HCT116 (cell line): ENCODE results near the gene WNK4. TPM values are rescaled to one million over a fixed set of nuclear protein-coding genes. Genes with fewer than 3 reads are reported as not detected.

Experiments
- ATAC-seq: fragments of 200-7000 bp; cut with Tn5 transposase; 2 replicates; pipeline ENCODE4 v1.9.1; 2020; ENCODE audit warnings: mild to moderate bottlenecking, moderate library complexity
- BruUV-seq: library from RNA; stranded (reverse); fragments of 400-500 nt; replicated peaks from 2 replicates; lab custom pipeline; 2021; lab: Mats Ljungman, UMichigan
- CTCF ChIA-PET: fragments of 300-600 bp; sonication (Branson Sonifier 250); formaldehyde crosslinking; loops from one replicate; lab custom pipeline; 2021; ENCODE audit warnings: antibody characterized with exemption; lab: Charles Lee
- POLR2A ChIA-PET: fragments of 300-600, 350-600 bp; sonication (Branson Sonifier 250); formaldehyde crosslinking; loops from one replicate; lab custom pipeline; 2021; ENCODE audit warnings: antibody characterized with exemption; lab: Charles Lee
- RAD21 ChIA-PET, 2 experiments: fragments of 300-600 bp; sonication (Branson Sonifier 250); formaldehyde crosslinking; loops; one replicate each; lab custom pipeline; 2023; ENCODE audit warnings: low total read pairs in 2 of 2; ENCODE audit not compliant: uncharacterized antibody in 2 of 2, unreplicated experiment in 2 of 2, low non-redundant PET in 1 of 2; lab: Charles Lee
- DNase-seq: peaks from one replicate; pipeline ENCODE4 v3.0.0-alpha.2; 2010; ENCODE audit warnings: low read depth, low spot score
- H2AFZ ChIP-seq: fragments of 200-600 bp; shearing (Covaris generic), sonication (generic); 2 replicates; pipeline ENCODE4 v1.6.1; 2017; ENCODE audit warnings: low read depth, mixed run types, mixed read lengths, antibody characterized with exemption, low read length; ENCODE audit not compliant: poor library complexity, severe bottlenecking
- H3K27ac ChIP-seq: 2 replicates; pipeline ENCODE4 v1.5.1; 2012; ENCODE audit warnings: low read depth, low read length
- H3K27me3 ChIP-seq: fragments of 200-600 bp; sonication (generic); 2 replicates; pipeline ENCODE4 v1.6.1; 2016; ENCODE audit warnings: mixed run types, low read length, mixed read lengths; ENCODE audit not compliant: insufficient read depth
- H3K36me3 ChIP-seq, 2 experiments: fragments of 200-500 bp in 1 of 2; fragments of 200-600 bp in 1 of 2; sonication (Bioruptor generic) in 1 of 2; sonication (generic) in 1 of 2; 2 replicates each; pipeline versions ENCODE4 v1.5.1 to v1.6.1; 2014 to 2016; ENCODE audit warnings: low read length in 2 of 2, inconsistent platforms in 1 of 2, mixed read lengths in 1 of 2, mixed run types in 1 of 2; ENCODE audit not compliant: insufficient read depth in 2 of 2, control insufficient read depth in 1 of 2
- H3K4me1 ChIP-seq, 2 experiments: fragments of 200-600 bp in 1 of 2; sonication (generic) in 1 of 2; 2 replicates each; pipeline versions ENCODE4 v1.5.1 to v1.6.1; 2012 to 2017; ENCODE audit warnings: low read length in 2 of 2, inconsistent platforms in 1 of 2, mild to moderate bottlenecking in 1 of 2, mixed read lengths in 1 of 2, mixed run types in 1 of 2, moderate library complexity in 1 of 2; ENCODE audit not compliant: insufficient read depth in 2 of 2, control insufficient read depth in 1 of 2
- H3K4me2 ChIP-seq: fragments of 200-600 bp; sonication (generic); 2 replicates; pipeline ENCODE4 v1.6.1; 2017; ENCODE audit warnings: mixed run types, low read length, mixed read lengths
- H3K4me3 ChIP-seq, 2 experiments: fragments of 200-600 bp in 1 of 2; sonication (generic) in 1 of 2; replicated peaks in 1 of 2; 2 replicates each; pipeline ENCODE4 v1.5.1; 2011 to 2016; ENCODE audit warnings: low read length in 2 of 2, control low read depth in 1 of 2, low read depth in 1 of 2, mild to moderate bottlenecking in 1 of 2, mixed read lengths in 1 of 2, mixed run types in 1 of 2
- H3K79me2 ChIP-seq: fragments of 200-600 bp; sonication (generic); 2 replicates; pipeline ENCODE4 v1.6.1; 2017; ENCODE audit warnings: mild to moderate bottlenecking, mixed run types, low read length, moderate library complexity, mixed read lengths; ENCODE audit not compliant: insufficient read depth
- H3K9ac ChIP-seq: fragments of 200-600 bp; sonication (generic); 2 replicates; pipeline ENCODE4 v1.6.1; 2016; ENCODE audit warnings: low read length, mixed read lengths
- H3K9me2 ChIP-seq: fragments of 200-600 bp; sonication (generic), shearing (Covaris generic); 2 replicates; pipeline ENCODE4 v1.6.1; 2017; ENCODE audit warnings: mixed run types, mild to moderate bottlenecking, moderate library complexity; ENCODE audit not compliant: insufficient read depth
- H3K9me3 ChIP-seq, 2 experiments: fragments of 200-500 bp in 1 of 2; fragments of 200-600 bp in 1 of 2; sonication (Bioruptor generic) in 1 of 2; sonication (generic) in 1 of 2; 2 replicates each; pipeline ENCODE4 v1.6.1; 2014 to 2017; ENCODE audit warnings: low read length in 2 of 2, mixed read lengths in 2 of 2, inconsistent platforms in 1 of 2, low read depth in 1 of 2, mild to moderate bottlenecking in 1 of 2, mixed run types in 1 of 2, moderate library complexity in 1 of 2; ENCODE audit not compliant: control insufficient read depth in 1 of 2, insufficient read depth in 1 of 2
- H4K20me1 ChIP-seq: fragments of 200-600 bp; sonication (generic), shearing (Covaris generic); 2 replicates; pipeline ENCODE4 v1.6.1; 2017; ENCODE audit warnings: mixed run types, mild to moderate bottlenecking, moderate library complexity; ENCODE audit not compliant: insufficient read depth
- ATF3 ChIP-seq: IDR thresholded peaks from 2 replicates; pipeline ENCODE4 v1.6.1; 2012
- CBX3 ChIP-seq: IDR thresholded peaks from 2 replicates; pipeline ENCODE4 v1.6.1; 2012; ENCODE audit warnings: low read depth
- CTCF ChIP-seq, 3 experiments: fragments of 200-600 bp in 1 of 3; sonication (generic) in 1 of 3; IDR thresholded peaks in 2 of 3; conservative IDR thresholded peaks in 1 of 3; 2 replicates each; pipeline ENCODE4 v1.5.1; 2012 to 2017; ENCODE audit warnings: low read depth in 2 of 3, low read length in 2 of 3, antibody characterized with exemption in 1 of 3, borderline replicate concordance in 1 of 3, control low read depth in 1 of 3, mild to moderate bottlenecking in 1 of 3, mixed read lengths in 1 of 3, mixed run types in 1 of 3, moderate library complexity in 1 of 3; ENCODE audit not compliant: insufficient read depth in 1 of 3
- EGR1 ChIP-seq: IDR thresholded peaks from 2 replicates; pipeline ENCODE4 v1.6.1; 2012; ENCODE audit warnings: low read depth
- ELF1 ChIP-seq: IDR thresholded peaks from 2 replicates; pipeline ENCODE4 v1.6.1; 2012; ENCODE audit warnings: low read depth, borderline replicate concordance
- EZH2 ChIP-seq: fragments of 200-600 bp; sonication (generic); IDR thresholded peaks from 2 replicates; pipeline ENCODE4 v1.6.1; 2017; ENCODE audit warnings: antibody characterized with exemption, mixed run types
- EZH2phosphoT487 ChIP-seq: fragments of 200-600 bp; IDR thresholded peaks from 2 replicates; pipeline ENCODE4 v1.6.1; 2018; ENCODE audit warnings: antibody characterized with exemption, borderline replicate concordance
- FOSL1 ChIP-seq: IDR thresholded peaks from 2 replicates; pipeline ENCODE4 v1.6.1; 2012; ENCODE audit warnings: low read depth
- JUND ChIP-seq: IDR thresholded peaks from 2 replicates; pipeline ENCODE4 v1.6.1; 2012
- POLR2A ChIP-seq: IDR thresholded peaks from 2 replicates; pipeline ENCODE4 v1.7.0; 2011; ENCODE audit warnings: borderline replicate concordance; ENCODE audit not compliant: insufficient read depth, insufficient read length; ENCODE audit errors: extremely low read depth
- POLR2AphosphoS5 ChIP-seq: IDR thresholded peaks from 2 replicates; pipeline ENCODE4 v1.6.1; 2011; ENCODE audit warnings: mild to moderate bottlenecking, low read depth, low read length, moderate library complexity
- RAD21 ChIP-seq: IDR thresholded peaks from 2 replicates; pipeline ENCODE4 v1.6.1; 2012; ENCODE audit warnings: low read depth, mild to moderate bottlenecking
- REST ChIP-seq: IDR thresholded peaks from 2 replicates; pipeline ENCODE4 v1.6.1; 2012; ENCODE audit warnings: low read depth
- SIN3A ChIP-seq: IDR thresholded peaks from 2 replicates; pipeline ENCODE4 v1.6.1; 2012; ENCODE audit warnings: low read depth
- SP1 ChIP-seq: IDR thresholded peaks from 2 replicates; pipeline ENCODE4 v1.6.1; 2012; ENCODE audit warnings: low read depth
- SRF ChIP-seq: IDR thresholded peaks from 2 replicates; pipeline ENCODE4 v1.6.1; 2012; ENCODE audit warnings: low read depth
- TCF7L2 ChIP-seq: IDR thresholded peaks from 2 replicates; pipeline ENCODE4 v1.7.0; 2011; ENCODE audit warnings: borderline replicate concordance, inconsistent platforms; ENCODE audit not compliant: insufficient read depth, insufficient read length; ENCODE audit errors: extremely low read depth
- YY1 ChIP-seq: IDR thresholded peaks from 2 replicates; pipeline ENCODE4 v1.6.1; 2011; ENCODE audit warnings: low read length, low read depth, moderate library complexity, mild to moderate bottlenecking; ENCODE audit not compliant: insufficient replicate concordance; ENCODE audit errors: extremely low read depth
- ZNF274 ChIP-seq: fragments of 200-500 bp; sonication (Bioruptor generic); IDR thresholded peaks from 2 replicates; pipeline ENCODE4 v1.6.1; 2014; ENCODE audit warnings: mild to moderate bottlenecking, low read depth, low read length, inconsistent platforms
- intact Hi-C: fragments of 100-400 bp; cut with micrococcal nuclease; formaldehyde crosslinking; loops from 2 replicates; pipeline ENCODE4 v1.10.0; 2022
- total RNA-seq: library from RNA; stranded (reverse); gene quantifications from one replicate; pipeline ENCODE4 v1.2.1, GENCODE V29; 2021; ENCODE audit not compliant: unreplicated experiment

Gene WNK4
- total RNA-seq, 1 experiment from 2014 or later: 4.5 TPM

- H2AFZ ChIP-seq: no peak overlapping the region
- H3K4me3 ChIP-seq: no peak overlapping the region
- CTCF ChIA-PET: no interaction called here
- no peaks in the 10 kb centered on the region for H3K36me3 ChIP-seq
- POLR2A ChIA-PET: no interaction called here
- H3K4me2 ChIP-seq: no peak overlapping the region
- H3K4me1 ChIP-seq: peaks cover 4 to 9% of the 10 kb centered on the region in 2 experiments; a peak in 2 of 4 replicates
- no TSS peak for BruUV-seq
- RAD21 ChIA-PET: no interaction called here
- no peak overlapping the region for H3K27ac ChIP-seq
- ATAC-seq: no peak
- H3K9ac ChIP-seq: no peak overlapping the region
- no peaks in the 10 kb centered on the region for H3K9me3 ChIP-seq
- H3K9me2 ChIP-seq: no peaks in the 10 kb centered on the region
- H3K79me2 ChIP-seq: peaks cover 8% of the 10 kb centered on the region; the same call in 1 of the 2 replicates
- TF ChIP-seq ATF3 (no peak), EZH2phosphoT487 (no peak), JUND (no peak), POLR2A (no peak), SRF (no peak), REST (no peak), RAD21 (no peak), CBX3 (no peak), EGR1 (no peak), FOSL1 (no peak), CTCF (IDR thresholded peaks at IDR 0.05 in 2 of 3, conservative IDR thresholded peaks at IDR 0.05 in 1 of 3; ENCODE audit: borderline replicate concordance in 1 of 3, insufficient read depth in 1 of 3, low read depth in 2 of 3, low read length in 2 of 3) (no peak), EZH2 (no peak), YY1 (no peak), SIN3A (no peak), TCF7L2 (no peak), ELF1 (no peak), ZNF274 (no peak), POLR2AphosphoS5 (no peak), SP1 (no peak)
- TF ChIP-seq, all 23 proteins: peak for 0
- Histone ChIP-seq H3K27me3 (no peaks in the 10 kb centered on the region), H4K20me1 (no peaks in the 10 kb centered on the region)
- intact Hi-C loops: no loop called here
- DNase-seq: no peak
Observed at GRCh38 chr17:42795061-42795460, 14.7 kb downstream of the WNK4 start.
